HG02763 (cell line): ENCODE results near the gene LDLR.
A peak's percentile ranks its signal among the peaks of the same experiment; 100 is the strongest.
"Not testable (repeated sequence)": the region's sequence is repeated elsewhere in the genome, so short reads cannot be mapped to it uniquely, and the experiment has no call there.

ENCODE experiments used
- ATAC-seq: cut with Tn5 transposase; IDR thresholded peaks from one replicate; pipeline ENCODE4 v1.9.1; 2021; ENCODE audit warnings: mild to moderate bottlenecking, moderate library complexity; ENCODE audit not compliant: unreplicated experiment

Gene LDLR

GRCh38 chr19:11070123-11070522, 19.1 kb upstream of the LDLR start:
- ATAC-seq: no peak

GRCh38 chr19:11073568-11073967, 15.7 kb upstream of the LDLR start:
- no peak for ATAC-seq

GRCh38 chr19:11076792-11077191, 12.5 kb upstream of the LDLR start:
- ATAC-seq: not testable (repeated sequence)

- no peak for ATAC-seq
Measured at GRCh38 chr19:11078893-11079292, 10.4 kb upstream of the LDLR start.

GRCh38 chr19:11079999-11080398, 9.3 kb upstream of the LDLR start:
- no peak for ATAC-seq

- ATAC-seq: no peak
Measured at GRCh38 chr19:11087870-11088505, 1.3 kb upstream of the LDLR start.

- ATAC-seq: no peak
Measured at GRCh38 chr19:11088506-11089253, 583 bp upstream of the LDLR start.

GRCh38 chr19:11090014-11090263, 676 bp downstream of the LDLR start:
- not testable (repeated sequence) for ATAC-seq

GRCh38 chr19:11090264-11090996, 1.2 kb downstream of the LDLR start:
- ATAC-seq: peak; percentile 81

GRCh38 chr19:11090997-11091702, 1.9 kb downstream of the LDLR start:
- no peak for ATAC-seq

- ATAC-seq: no peak
Measured at GRCh38 chr19:11091703-11092153, 2.5 kb downstream of the LDLR start.

GRCh38 chr19:11092181-11092538, 2.9 kb downstream of the LDLR start:
- no peak for ATAC-seq

GRCh38 chr19:11093689-11094238, 4.5 kb downstream of the LDLR start:
- no peak for ATAC-seq

GRCh38 chr19:11094520-11094894, 5.2 kb downstream of the LDLR start:
- ATAC-seq: no peak

GRCh38 chr19:11096210-11096841, 7.1 kb downstream of the LDLR start:
- no peak for ATAC-seq

- ATAC-seq: not testable (repeated sequence)
Measured at GRCh38 chr19:11097367-11097766, 8.1 kb downstream of the LDLR start.

- no peak for ATAC-seq
Measured at GRCh38 chr19:11098327-11098726, 9.1 kb downstream of the LDLR start.

- no peak for ATAC-seq
Measured at GRCh38 chr19:11098861-11099260, 9.6 kb downstream of the LDLR start.

GRCh38 chr19:11100049-11100448, 10.8 kb downstream of the LDLR start:
- no peak for ATAC-seq

GRCh38 chr19:11101057-11101456, 11.8 kb downstream of the LDLR start:
- ATAC-seq: no peak

GRCh38 chr19:11102944-11103343, 13.7 kb downstream of the LDLR start:
- ATAC-seq: no peak
